ENCODE measurements around the gene SNAP29.
"Not testable (repeated sequence)": the region's sequence is repeated elsewhere in the genome, so short reads cannot be mapped to it uniquely, and the experiment has no call there.

Gene SNAP29

GRCh38 chr22:20858615-20859416 lies at the start of gene SNAP29, which contains the start of gene PI4KA:
Gene SNAP29, plus strand, starts transcription at chr22:20859007. Its CDS starts 104 bp downstream, at chr22:20859111.
Gene PI4KA, minus strand, starts transcription at chr22:20858811. Its CDS starts 86 bp downstream, at chr22:20858725.
- DNase-seq (ENCODE audit: low read depth): peak; percentile 98

GRCh38 chr22:20809538-20810185 lies 49.1 kb upstream of the SNAP29 start:
- no peak for DNase-seq (ENCODE audit: low read depth)

- no peak for DNase-seq (ENCODE audit: low read depth)
Measured at GRCh38 chr22:20810645-20811044, 48.2 kb upstream of the SNAP29 start.

- no peak for DNase-seq (ENCODE audit: low read depth)
Measured at GRCh38 chr22:20811171-20811570, 47.6 kb upstream of the SNAP29 start.

- DNase-seq (ENCODE audit: low read depth): no peak
Measured at GRCh38 chr22:20811971-20812660, 46.7 kb upstream of the SNAP29 start.

- no peak for DNase-seq (ENCODE audit: low read depth)
Measured at GRCh38 chr22:20813056-20813455, 45.8 kb upstream of the SNAP29 start.

- DNase-seq (ENCODE audit: low read depth): no peak
Measured at GRCh38 chr22:20814221-20814808, 44.5 kb upstream of the SNAP29 start.

- DNase-seq (ENCODE audit: low read depth): no peak
Measured at GRCh38 chr22:20815477-20816050, 43.2 kb upstream of the SNAP29 start.

- DNase-seq (ENCODE audit: low read depth): no peak
Measured at GRCh38 chr22:20816559-20816958, 42.2 kb upstream of the SNAP29 start.

GRCh38 chr22:20818471-20818870 lies 40.3 kb upstream of the SNAP29 start:
- no peak for DNase-seq (ENCODE audit: low read depth)

- no peak for DNase-seq (ENCODE audit: low read depth)
Measured at GRCh38 chr22:20819471-20819870, 39.3 kb upstream of the SNAP29 start.

GRCh38 chr22:20821717-20822239 lies 37.0 kb upstream of the SNAP29 start:
- DNase-seq (ENCODE audit: low read depth): not testable (repeated sequence)

- no peak for DNase-seq (ENCODE audit: low read depth)
Measured at GRCh38 chr22:20822240-20822639, 36.6 kb upstream of the SNAP29 start.

GRCh38 chr22:20823264-20823663 lies 35.5 kb upstream of the SNAP29 start:
- DNase-seq (ENCODE audit: low read depth): no peak

- DNase-seq (ENCODE audit: low read depth): not testable (repeated sequence)
Measured at GRCh38 chr22:20825216-20825615, 33.6 kb upstream of the SNAP29 start.

GRCh38 chr22:20825624-20826023 lies 33.2 kb upstream of the SNAP29 start:
- DNase-seq (ENCODE audit: low read depth): no peak

GRCh38 chr22:20826373-20827152 lies 32.2 kb upstream of the SNAP29 start:
- DNase-seq (ENCODE audit: low read depth): peak; percentile 0

GRCh38 chr22:20829491-20830134 lies 29.2 kb upstream of the SNAP29 start:
- no peak for DNase-seq (ENCODE audit: low read depth)

GRCh38 chr22:20833225-20833665 lies 25.6 kb upstream of the SNAP29 start:
- DNase-seq (ENCODE audit: low read depth): no peak

GRCh38 chr22:20834206-20834605 lies 24.6 kb upstream of the SNAP29 start:
- DNase-seq (ENCODE audit: low read depth): no peak
